Esophagus squamous epithelium (tissue), 4 donors: Measurements from ENCODE around the gene SPTLC2.

Experiments used
- POLR2A ChIP-seq, 4 donors: fragments of 450-650 bp; IDR thresholded peaks; one replicate each; pipeline ENCODE4 v1.6.1; 2017; ENCODE audit warnings: antibody characterized with exemption in 4 of 4, mild to moderate bottlenecking in 4 of 4, moderate library complexity in 3 of 4
- TF ChIP-seq, protein P1 (sequence below), 6 experiments: fragments of 450-650 bp in 4 of 6; fragments of 200-600 bp in 2 of 6; sonication (generic) in 2 of 6; IDR thresholded peaks; one replicate each; pipeline ENCODE4 v1.5.1; 2016 to 2019; ENCODE audit warnings: antibody characterized with exemption in 6 of 6, mild to moderate bottlenecking in 4 of 6, moderate library complexity in 4 of 6

DNA sequence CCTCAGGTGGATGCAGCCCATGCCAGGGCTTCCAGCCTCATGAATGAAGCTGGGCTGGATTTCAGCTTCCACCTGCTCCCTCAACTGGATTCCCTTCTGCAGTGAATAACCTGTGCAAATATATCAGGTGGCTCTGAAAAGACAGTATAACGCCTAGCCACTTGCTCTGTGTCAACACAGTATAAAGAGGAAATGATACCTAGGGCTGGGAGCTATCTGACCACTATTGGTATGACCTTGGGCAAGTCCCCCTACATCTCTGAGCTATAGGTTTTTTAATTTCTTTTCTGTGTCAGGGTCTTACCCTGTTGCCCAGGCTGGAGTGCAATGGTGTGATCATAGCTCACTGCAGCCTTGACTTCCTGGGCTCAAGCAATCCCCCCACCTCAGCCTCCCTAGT, 137.6 kb downstream of the SPTLC2 start:
- TF ChIP-seq, protein P1, sequence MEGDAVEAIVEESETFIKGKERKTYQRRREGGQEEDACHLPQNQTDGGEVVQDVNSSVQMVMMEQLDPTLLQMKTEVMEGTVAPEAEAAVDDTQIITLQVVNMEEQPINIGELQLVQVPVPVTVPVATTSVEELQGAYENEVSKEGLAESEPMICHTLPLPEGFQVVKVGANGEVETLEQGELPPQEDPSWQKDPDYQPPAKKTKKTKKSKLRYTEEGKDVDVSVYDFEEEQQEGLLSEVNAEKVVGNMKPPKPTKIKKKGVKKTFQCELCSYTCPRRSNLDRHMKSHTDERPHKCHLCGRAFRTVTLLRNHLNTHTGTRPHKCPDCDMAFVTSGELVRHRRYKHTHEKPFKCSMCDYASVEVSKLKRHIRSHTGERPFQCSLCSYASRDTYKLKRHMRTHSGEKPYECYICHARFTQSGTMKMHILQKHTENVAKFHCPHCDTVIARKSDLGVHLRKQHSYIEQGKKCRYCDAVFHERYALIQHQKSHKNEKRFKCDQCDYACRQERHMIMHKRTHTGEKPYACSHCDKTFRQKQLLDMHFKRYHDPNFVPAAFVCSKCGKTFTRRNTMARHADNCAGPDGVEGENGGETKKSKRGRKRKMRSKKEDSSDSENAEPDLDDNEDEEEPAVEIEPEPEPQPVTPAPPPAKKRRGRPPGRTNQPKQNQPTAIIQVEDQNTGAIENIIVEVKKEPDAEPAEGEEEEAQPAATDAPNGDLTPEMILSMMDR (IDR thresholded peaks at IDR 0.05) = no peak
- no peak for TF ChIP-seq POLR2A (IDR thresholded peaks at IDR 0.05)
